Chondrocyte (in vitro differentiated cells): ENCODE measurements around the gene DLK1. TPM values are rescaled to one million over a fixed set of nuclear protein-coding genes. Genes with fewer than 3 reads are reported as not detected.

Experiments
- DNase-seq: peaks from one replicate; pipeline ENCODE4 v3.0.0; 2021; ENCODE audit warnings: mixed read lengths, low spot score
- H3K27ac Mint-ChIP-seq: one replicate; pipeline ENCODE4 v1.8.0; 2021; ENCODE audit warnings: mild to moderate bottlenecking, moderate library complexity, mixed read lengths; ENCODE audit not compliant: unreplicated experiment
- H3K27me3 Mint-ChIP-seq: 2 replicates; pipeline ENCODE4 v1.8.0; 2021; ENCODE audit warnings: low read depth, mixed read lengths
- H3K36me3 Mint-ChIP-seq: 2 replicates; pipeline ENCODE4 v1.8.0; 2021; ENCODE audit warnings: low read depth, mixed read lengths
- H3K4me1 Mint-ChIP-seq: 2 replicates; pipeline ENCODE4 v1.8.0; 2021; ENCODE audit warnings: low read depth, mild to moderate bottlenecking, mixed read lengths
- H3K4me3 Mint-ChIP-seq: one replicate; pipeline ENCODE4 v1.8.0; 2021; ENCODE audit warnings: mild to moderate bottlenecking, moderate library complexity, mixed read lengths; ENCODE audit not compliant: unreplicated experiment
- H3K9me3 Mint-ChIP-seq: 2 replicates; pipeline ENCODE4 v1.8.0; 2021; ENCODE audit warnings: low read depth, mixed read lengths
- total RNA-seq: library from RNA; stranded (reverse); gene quantifications from 3 replicates; pipeline ENCODE4 v1.2.1, GENCODE V29; 2021
- TF ChIP-seq, protein P1 (sequence below): fragments of 200-600 bp; sonication (generic); IDR thresholded peaks from 2 replicates; pipeline ENCODE4 v1.5.0; 2021; ENCODE audit warnings: antibody characterized with exemption, mild to moderate bottlenecking, moderate library complexity

Gene DLK1
- total RNA-seq, 1 donor from 2014 or later: 0.45 TPM

DNA sequence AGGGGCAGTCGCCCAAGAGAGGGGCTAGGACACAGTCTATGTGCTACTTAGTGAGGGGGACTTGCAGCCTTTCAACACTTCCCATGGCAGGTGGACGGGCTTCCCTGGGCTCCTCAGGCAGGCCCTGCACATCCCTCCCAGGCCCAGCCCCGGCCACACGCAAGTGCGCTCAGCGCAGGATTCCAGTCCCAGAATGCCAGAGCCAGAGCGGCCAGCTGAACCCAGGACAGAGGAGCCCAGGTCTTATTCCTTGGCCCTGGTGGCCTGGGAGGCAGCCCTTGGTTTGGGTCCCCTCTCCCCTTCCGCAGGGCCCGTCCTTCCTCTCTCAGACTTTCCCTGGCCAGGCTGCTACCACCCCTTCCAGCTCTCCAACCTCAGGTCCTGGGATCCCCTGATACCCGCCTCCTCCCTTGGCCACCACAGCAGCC lies 12.0 kb downstream of the DLK1 start:
- peaks cover 4% of the 10 kb centered on the region for H3K4me1 Mint-ChIP-seq
- TF ChIP-seq, protein P1, sequence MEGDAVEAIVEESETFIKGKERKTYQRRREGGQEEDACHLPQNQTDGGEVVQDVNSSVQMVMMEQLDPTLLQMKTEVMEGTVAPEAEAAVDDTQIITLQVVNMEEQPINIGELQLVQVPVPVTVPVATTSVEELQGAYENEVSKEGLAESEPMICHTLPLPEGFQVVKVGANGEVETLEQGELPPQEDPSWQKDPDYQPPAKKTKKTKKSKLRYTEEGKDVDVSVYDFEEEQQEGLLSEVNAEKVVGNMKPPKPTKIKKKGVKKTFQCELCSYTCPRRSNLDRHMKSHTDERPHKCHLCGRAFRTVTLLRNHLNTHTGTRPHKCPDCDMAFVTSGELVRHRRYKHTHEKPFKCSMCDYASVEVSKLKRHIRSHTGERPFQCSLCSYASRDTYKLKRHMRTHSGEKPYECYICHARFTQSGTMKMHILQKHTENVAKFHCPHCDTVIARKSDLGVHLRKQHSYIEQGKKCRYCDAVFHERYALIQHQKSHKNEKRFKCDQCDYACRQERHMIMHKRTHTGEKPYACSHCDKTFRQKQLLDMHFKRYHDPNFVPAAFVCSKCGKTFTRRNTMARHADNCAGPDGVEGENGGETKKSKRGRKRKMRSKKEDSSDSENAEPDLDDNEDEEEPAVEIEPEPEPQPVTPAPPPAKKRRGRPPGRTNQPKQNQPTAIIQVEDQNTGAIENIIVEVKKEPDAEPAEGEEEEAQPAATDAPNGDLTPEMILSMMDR: no peak
- peaks cover 4% of the 10 kb centered on the region for H3K27me3 Mint-ChIP-seq
- H3K9me3 Mint-ChIP-seq: peaks cover 3% of the 10 kb centered on the region
- H3K4me3 Mint-ChIP-seq: no peak overlapping the region
- H3K27ac Mint-ChIP-seq: no peak overlapping the region
- peak; percentile 90 for DNase-seq
- no peaks in the 10 kb centered on the region for H3K36me3 Mint-ChIP-seq

DNA sequence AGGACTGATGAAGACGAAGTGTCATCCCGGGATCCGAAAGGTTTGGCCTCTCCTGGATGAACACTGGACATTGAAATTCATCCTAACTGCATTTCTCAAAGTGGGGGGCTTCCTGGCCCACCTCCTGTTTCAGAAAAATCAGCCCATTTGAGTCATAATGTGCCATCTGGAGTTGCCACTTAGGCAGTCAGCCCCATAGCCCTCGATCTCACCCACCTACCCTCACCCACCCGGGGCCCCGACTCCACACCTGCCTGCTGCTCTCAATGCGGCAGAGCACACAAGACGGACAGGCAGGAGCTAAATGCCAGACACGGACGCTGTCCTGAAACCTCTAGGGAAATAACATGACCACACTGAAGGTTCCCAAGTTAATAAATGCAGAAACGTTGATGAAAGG lies 12.6 kb downstream of the DLK1 start:
- TF ChIP-seq, protein P1: no peak
- H3K27me3 Mint-ChIP-seq: peaks cover 4% of the 10 kb centered on the region
- H3K27ac Mint-ChIP-seq: no peak overlapping the region
- H3K4me1 Mint-ChIP-seq: peaks cover 4% of the 10 kb centered on the region
- H3K4me3 Mint-ChIP-seq: no peak overlapping the region
- peak; percentile 62 for DNase-seq
- H3K36me3 Mint-ChIP-seq: no peaks in the 10 kb centered on the region
- peaks cover 3% of the 10 kb centered on the region for H3K9me3 Mint-ChIP-seq

DNA sequence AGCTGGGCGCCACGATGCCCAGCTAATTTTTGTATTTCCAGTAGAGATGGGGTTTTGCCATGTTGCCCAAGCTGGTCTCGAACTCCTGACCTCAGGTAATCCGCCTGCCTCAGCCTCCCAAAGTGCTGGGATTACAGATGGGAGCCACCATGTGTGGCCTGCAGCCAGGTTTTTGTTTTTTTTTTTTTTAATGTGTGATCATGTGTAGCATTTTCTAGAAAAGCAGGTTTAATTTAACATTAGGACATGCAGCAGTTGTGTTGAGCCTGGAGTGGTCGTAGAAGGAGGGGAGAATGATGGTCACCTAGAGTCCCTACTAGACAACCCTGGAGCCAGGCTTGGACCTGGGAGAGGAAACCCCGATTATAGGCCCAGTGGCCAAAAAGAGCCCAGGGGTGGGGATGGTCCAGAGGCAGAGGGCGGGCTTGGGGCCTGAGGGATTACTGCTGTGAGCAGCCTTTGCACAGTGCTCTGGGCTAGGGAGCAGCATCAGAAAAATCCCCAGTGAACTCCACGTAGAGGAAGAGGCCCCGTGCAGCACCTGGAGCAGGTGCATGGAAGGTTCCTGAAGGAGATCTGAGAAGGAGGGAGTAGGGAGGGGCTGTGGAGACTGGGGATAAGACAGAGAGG lies 13.6 kb downstream of the DLK1 start:
- no peaks in the 10 kb centered on the region for H3K36me3 Mint-ChIP-seq
- no peak overlapping the region for H3K27ac Mint-ChIP-seq
- H3K4me3 Mint-ChIP-seq: no peak overlapping the region
- TF ChIP-seq, protein P1: no peak
- peaks cover 4% of the 10 kb centered on the region for H3K27me3 Mint-ChIP-seq
- H3K9me3 Mint-ChIP-seq: peaks cover 3% of the 10 kb centered on the region
- H3K4me1 Mint-ChIP-seq: peaks cover 4% of the 10 kb centered on the region
- peak; percentile 52 for DNase-seq

DNA sequence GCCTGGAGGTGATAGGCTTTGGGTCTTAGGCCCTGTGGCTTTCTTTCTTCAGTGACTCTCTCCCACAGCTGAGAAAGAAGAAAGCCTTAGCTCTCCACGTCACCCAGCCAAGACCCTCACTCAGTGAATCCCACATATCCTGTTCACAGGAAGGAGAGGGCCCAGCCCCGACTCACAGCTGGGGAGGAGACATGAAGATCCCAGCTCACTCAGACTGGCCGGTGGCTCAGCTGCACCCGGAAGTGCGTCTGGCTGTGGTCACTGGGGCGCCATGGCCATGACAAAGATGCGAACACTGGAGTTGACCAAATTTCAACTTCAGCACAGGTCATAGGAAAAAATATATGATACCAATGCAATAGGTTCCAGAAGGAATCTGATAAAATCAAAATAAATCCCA lies 14.2 kb downstream of the DLK1 start:
- TF ChIP-seq, protein P1: no peak
- DNase-seq: peak; percentile 47
- no peak overlapping the region for H3K27ac Mint-ChIP-seq
- H3K4me3 Mint-ChIP-seq: no peak overlapping the region
- H3K9me3 Mint-ChIP-seq: peaks cover 3% of the 10 kb centered on the region
- H3K36me3 Mint-ChIP-seq: no peaks in the 10 kb centered on the region
- H3K4me1 Mint-ChIP-seq: peaks cover 4% of the 10 kb centered on the region
- peaks cover 4% of the 10 kb centered on the region for H3K27me3 Mint-ChIP-seq

DNA sequence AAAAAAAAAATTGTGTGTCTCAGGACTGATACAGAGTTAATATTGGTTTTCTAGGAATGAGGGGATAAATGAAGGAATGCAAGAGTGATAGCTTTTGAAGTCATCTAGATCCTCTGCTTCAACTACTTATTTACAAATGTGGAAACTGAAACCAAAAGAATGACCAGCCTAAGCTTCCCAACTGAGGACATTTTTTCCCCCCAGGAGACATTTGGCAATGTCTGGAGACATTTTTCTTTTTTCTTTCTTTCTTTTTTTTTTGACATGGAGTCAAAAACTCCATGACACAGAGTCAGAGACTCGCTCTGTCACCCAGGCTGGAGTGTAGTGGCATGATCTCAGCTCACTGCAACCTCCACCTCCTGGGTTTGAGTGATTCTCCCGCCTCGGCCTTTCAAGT lies 15.3 kb downstream of the DLK1 start:
- Mint-ChIP-seq H3K9me3 (peaks cover 3% of the 10 kb centered on the region), H3K27ac (no peak overlapping the region), H3K4me3 (no peak overlapping the region), H3K36me3 (no peaks in the 10 kb centered on the region), H3K27me3 (peaks cover 2% of the 10 kb centered on the region), H3K4me1 (peaks cover 4% of the 10 kb centered on the region)
- no peak for DNase-seq
- TF ChIP-seq, protein P1: no peak
